Activated CD8-positive, alpha-beta T cell treated with anti-CD3 and anti-CD28 coated beads, Interleukin-2, amount 10 ng/mL, durations not matched to agents 7 days and 5 days (primary cell): ENCODE measurements around the gene OR6S1. TPM values are rescaled to one million over a fixed set of nuclear protein-coding genes. Genes with fewer than 3 reads are reported as not detected.
A peak's percentile ranks its signal among the peaks of the same experiment; 100 is the strongest.

Experiments
- ATAC-seq: fragments of 150-1000 bp; cut with Tn5 transposase; one replicate; pipeline ENCODE4 v1.10.0; 2021; ENCODE audit warnings: moderate library complexity
- CTCF ChIA-PET: fragments of 350-600 bp; sonication (Branson Sonifier 250); formaldehyde crosslinking; loops from one replicate; lab custom pipeline; 2021; ENCODE audit warnings: antibody characterized with exemption; lab: Charles Lee
- POLR2A ChIA-PET: fragments of 350-600 bp; sonication (Branson Sonifier 250); formaldehyde crosslinking; loops from one replicate; lab custom pipeline; 2021; ENCODE audit warnings: antibody characterized with exemption; lab: Charles Lee
- DNase-seq: peaks from one replicate; pipeline ENCODE4 v3.0.0-alpha.2; 2020
- H3K27ac Mint-ChIP-seq: one replicate; pipeline ENCODE4 v1.8.0; 2021; ENCODE audit warnings: mild to moderate bottlenecking, mixed read lengths
- H3K27me3 Mint-ChIP-seq: one replicate; pipeline ENCODE4 v1.8.0; 2021; ENCODE audit warnings: low read depth, mixed read lengths
- H3K36me3 Mint-ChIP-seq: one replicate; pipeline ENCODE4 v1.8.0; 2021; ENCODE audit warnings: low read depth, mixed read lengths
- H3K4me1 Mint-ChIP-seq: one replicate; pipeline ENCODE4 v1.8.0; 2021; ENCODE audit warnings: low read depth, mixed read lengths
- H3K4me3 Mint-ChIP-seq: one replicate; pipeline ENCODE4 v1.8.0; 2021; ENCODE audit warnings: mild to moderate bottlenecking, mixed read lengths
- H3K9me3 Mint-ChIP-seq: one replicate; pipeline ENCODE4 v1.8.0; 2022; ENCODE audit warnings: mixed read lengths; ENCODE audit not compliant: insufficient read depth
- total RNA-seq, 2 experiments: library from RNA; stranded (reverse); gene quantifications; one replicate each; pipeline ENCODE4 v1.2.3, GENCODE V29; 2021

The OR6S1 gene
- total RNA-seq, 2 experiments from 2014 or later, result not detected

DNA sequence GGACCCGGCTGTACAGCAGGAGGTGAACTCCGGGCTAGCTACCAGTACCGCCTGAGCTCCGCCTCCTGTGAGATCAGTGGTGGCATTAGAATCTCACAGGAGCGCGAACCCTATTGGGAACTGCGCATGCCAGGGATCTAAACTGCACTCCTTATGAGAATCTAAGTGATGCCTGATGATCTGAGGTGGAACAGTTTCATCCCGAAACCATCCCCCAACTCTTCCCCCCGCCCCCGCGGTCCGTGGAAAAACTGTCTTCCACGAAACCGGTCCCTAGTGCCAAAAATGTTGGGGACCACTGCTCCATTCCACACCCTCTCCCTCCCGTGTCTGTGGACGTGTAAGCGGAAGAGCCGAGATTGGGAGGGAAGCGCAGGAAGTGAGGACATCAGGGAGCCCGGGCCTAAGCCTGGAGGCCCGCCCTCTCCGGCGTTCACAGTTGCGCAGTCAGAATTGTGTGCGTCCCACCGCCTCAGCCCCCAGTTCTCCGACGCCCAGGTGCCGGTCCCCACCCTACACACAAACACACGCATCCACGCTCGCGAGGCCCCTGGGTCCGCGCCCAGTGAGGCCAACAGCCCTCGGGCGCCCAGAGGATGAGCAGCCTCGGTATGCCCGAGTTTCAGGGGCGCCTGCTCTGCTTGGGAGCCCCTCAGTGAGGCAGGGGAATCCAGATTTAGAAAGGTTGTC is 41.1 kb upstream of the OR6S1 start:
- H3K27ac Mint-ChIP-seq, result no peak overlapping the region
- no peaks in the 10 kb centered on the region for H3K36me3 Mint-ChIP-seq
- peaks cover 14% of the 10 kb centered on the region for H3K4me1 Mint-ChIP-seq
- DNase-seq (peak; percentile 83), ATAC-seq (peak; percentile 60)
- ChIA-PET POLR2A (interaction anchor here (0.6 to 3.6 kb wide), 4 partner anchors 12 to 213 kb away, joined by 3 to 21 read pairs (median 4); no protein-coding TSS in a partner anchor), CTCF (interaction anchor here (0.7 to 9.1 kb wide), 18 partner anchors 9 to 357 kb away, joined by 3 to 189 read pairs (median 6); partner anchors contain the start of gene PARP2)
- no peaks in the 10 kb centered on the region for H3K9me3 Mint-ChIP-seq
- H3K4me3 Mint-ChIP-seq, result no peak overlapping the region
- H3K27me3 Mint-ChIP-seq, result no peaks in the 10 kb centered on the region

DNA sequence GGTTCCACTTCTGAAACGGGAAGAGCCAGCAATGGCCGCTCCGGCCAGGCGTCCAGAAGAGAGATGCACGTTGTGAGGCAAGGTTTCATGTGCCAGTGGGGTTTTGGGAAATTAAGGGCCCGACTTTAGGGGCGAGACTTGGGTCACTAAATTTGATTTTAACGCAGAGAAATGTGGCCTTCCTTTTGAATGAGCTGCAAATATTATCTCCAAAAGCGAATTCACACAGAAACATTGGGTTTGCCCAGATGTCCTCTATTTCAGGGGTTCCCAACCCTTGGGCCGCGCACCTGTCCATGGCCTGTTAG is 40.6 kb upstream of the OR6S1 start:
- no peaks in the 10 kb centered on the region for H3K27me3 Mint-ChIP-seq

DNA sequence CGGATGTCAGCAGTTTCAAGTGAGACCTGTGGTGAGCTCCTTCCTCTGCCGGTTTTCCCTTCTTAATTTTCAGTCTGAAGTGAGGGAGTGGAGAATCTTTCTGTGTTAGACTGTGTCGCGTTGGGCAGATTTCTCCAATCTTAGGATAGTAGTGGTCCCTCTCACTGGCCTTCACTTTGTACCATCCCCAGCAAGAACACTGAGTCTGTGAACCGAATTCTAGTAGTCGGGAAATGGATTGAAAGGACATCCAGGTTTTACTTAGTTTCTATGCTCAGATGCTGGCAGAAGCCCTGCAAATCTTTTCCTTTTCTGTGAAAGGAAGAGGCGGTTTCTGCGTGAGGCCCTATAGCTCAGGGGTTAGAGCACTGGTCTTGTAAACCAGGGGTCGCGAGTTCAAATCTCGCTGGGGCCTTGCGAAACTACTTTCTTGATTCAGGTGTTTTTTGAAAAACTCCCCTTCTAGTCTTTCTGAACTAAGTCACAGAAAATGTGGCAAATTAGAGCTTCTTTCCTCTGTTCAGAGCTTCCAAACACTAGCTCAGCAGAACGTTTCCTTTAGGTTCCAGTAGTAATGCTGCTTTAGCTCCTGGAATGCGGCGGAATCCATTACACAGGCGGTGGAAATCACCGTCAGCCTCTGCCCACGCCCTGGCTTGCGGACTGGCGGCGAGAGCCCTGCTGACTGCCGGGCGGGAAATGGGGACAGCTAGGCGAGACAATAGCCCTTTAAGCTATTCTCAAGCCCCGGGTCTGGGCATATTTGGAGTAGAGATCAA is 40.0 kb upstream of the OR6S1 start:
- ATAC-seq (peak; percentile 21), DNase-seq (peak; percentile 92)
- Mint-ChIP-seq H3K4me1 (peaks cover 14% of the 10 kb centered on the region), H3K27me3 (peaks cover 3% of the 10 kb centered on the region), H3K9me3 (no peaks in the 10 kb centered on the region), H3K4me3 (no peak overlapping the region), H3K27ac (no peak overlapping the region), H3K36me3 (no peaks in the 10 kb centered on the region)
- CTCF ChIA-PET, result interaction anchor here (0.7 to 9.1 kb wide), 22 partner anchors 10 to 422 kb away, joined by 3 to 189 read pairs (median 6); partner anchors contain the start of genes CCNB1IP1 and TTC5
- POLR2A ChIA-PET, result interaction anchor here (1.0 to 3.6 kb wide), 8 partner anchors 13 to 338 kb away, joined by 3 to 21 read pairs (median 5); partner anchors contain the start of genes PARP2, PNP and TEP1

More for the DNA sequence above, 40.6 kb upstream of the OR6S1 start:
- ATAC-seq (no peak), DNase-seq (no peak)
- no peak overlapping the region for H3K27ac Mint-ChIP-seq
- ChIA-PET CTCF (interaction anchor here (0.8 to 9.1 kb wide), 17 partner anchors 9 to 376 kb away, joined by 3 to 189 read pairs (median 7); partner anchors contain the start of gene TTC5), POLR2A (interaction anchor here (0.6 to 3.6 kb wide), 6 partner anchors 11 to 339 kb away, joined by 3 to 21 read pairs (median 4); partner anchors contain the start of genes PARP2 and TEP1)
- H3K4me3 Mint-ChIP-seq, result no peak overlapping the region
- H3K4me1 Mint-ChIP-seq, result peaks cover 14% of the 10 kb centered on the region
- no peaks in the 10 kb centered on the region for H3K36me3 Mint-ChIP-seq
- no peaks in the 10 kb centered on the region for H3K9me3 Mint-ChIP-seq

DNA sequence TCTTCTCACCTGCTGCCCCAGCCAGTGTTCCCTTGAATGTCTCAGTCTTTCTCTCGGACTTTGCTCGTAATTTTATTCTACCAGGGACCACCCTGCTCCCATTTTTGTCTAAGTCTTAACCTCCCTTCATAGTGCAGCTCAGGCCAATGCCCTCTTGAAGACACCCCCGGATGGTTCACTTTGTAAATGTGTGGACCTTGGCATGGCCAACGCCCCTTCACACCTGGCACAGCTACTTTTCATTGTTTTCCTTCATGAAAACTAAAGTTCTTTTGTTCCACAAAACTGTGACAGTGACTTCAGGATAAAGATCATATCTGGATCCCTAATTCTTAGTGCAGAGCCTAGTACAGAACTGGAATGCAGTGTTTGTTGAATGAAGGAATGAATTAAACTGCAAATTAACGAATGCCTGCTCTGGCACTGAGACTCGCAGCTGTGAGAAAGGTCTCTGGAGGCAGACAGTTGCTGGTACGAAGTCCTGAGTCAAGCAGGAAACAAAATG is 39.4 kb upstream of the OR6S1 start:
- Mint-ChIP-seq H3K4me3 (no peak overlapping the region), H3K4me1 (peaks cover 12% of the 10 kb centered on the region), H3K27me3 (peaks cover 10% of the 10 kb centered on the region), H3K9me3 (no peaks in the 10 kb centered on the region), H3K27ac (no peak overlapping the region), H3K36me3 (no peaks in the 10 kb centered on the region)
- ChIA-PET CTCF (interaction anchor here (0.7 to 9.1 kb wide), 18 partner anchors 10 to 422 kb away, joined by 3 to 189 read pairs (median 6); partner anchors contain the start of genes CCNB1IP1 and TTC5), POLR2A (interaction anchor here (0.9 to 3.6 kb wide), 9 partner anchors 13 to 338 kb away, joined by 3 to 21 read pairs (median 5); partner anchors contain the start of genes PARP2, PNP and TEP1)
- DNase-seq, result no peak
- no peak for ATAC-seq

DNA sequence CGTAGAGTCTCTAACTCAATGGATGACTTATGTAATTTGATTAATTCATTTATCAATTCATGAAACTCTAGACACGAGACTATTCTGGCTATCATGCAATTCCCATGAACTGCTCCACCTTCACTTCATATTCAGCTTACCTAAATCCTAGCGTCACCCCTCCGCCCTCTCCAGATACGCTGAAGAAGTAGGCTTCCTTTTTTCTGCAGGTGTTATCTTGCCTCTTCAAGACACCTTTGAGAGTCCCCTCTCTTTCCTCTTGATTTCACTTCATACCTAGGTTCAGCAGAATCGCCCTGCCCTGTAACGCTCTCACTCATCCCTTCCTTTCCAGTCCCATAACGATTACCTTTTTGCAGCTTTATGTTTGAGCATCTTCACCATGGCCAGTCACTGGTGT is 38.9 kb upstream of the OR6S1 start:
- Mint-ChIP-seq H3K4me3 (no peak overlapping the region), H3K4me1 (peaks cover 14% of the 10 kb centered on the region), H3K27ac (no peak overlapping the region), H3K9me3 (no peaks in the 10 kb centered on the region), H3K27me3 (peaks cover 13% of the 10 kb centered on the region), H3K36me3 (no peaks in the 10 kb centered on the region)
- DNase-seq (no peak), ATAC-seq (no peak)
- POLR2A ChIA-PET, result interaction anchor here (0.9 to 3.6 kb wide), 7 partner anchors 12 to 337 kb away, joined by 3 to 21 read pairs (median 5); partner anchors contain the start of genes PARP2, PNP and TEP1
- CTCF ChIA-PET, result interaction anchor here (1.0 to 9.1 kb wide), 13 partner anchors 11 to 423 kb away, joined by 3 to 189 read pairs (median 11); no protein-coding TSS in a partner anchor

DNA sequence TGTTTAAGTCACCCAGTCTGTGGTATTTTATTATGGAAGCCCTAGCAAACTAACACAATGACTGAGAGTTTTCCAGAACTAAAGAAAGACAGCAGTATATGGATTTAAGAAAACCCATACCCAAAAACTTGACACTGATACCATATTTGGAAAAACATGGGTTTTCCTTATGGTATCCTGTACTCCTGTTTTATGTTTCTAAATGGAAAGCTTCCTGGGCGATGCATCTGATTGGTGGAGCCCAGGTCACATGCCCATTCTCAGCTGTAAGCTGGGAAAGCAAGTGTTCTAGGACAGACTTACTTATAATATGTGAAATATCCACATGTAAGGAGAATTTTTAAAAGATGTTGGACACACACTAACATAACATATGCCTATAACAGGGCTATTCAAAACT is 38.4 kb upstream of the OR6S1 start:
- Mint-ChIP-seq H3K4me3 (no peak overlapping the region), H3K9me3 (no peaks in the 10 kb centered on the region), H3K4me1 (peaks cover 10% of the 10 kb centered on the region), H3K27me3 (peaks cover 13% of the 10 kb centered on the region), H3K27ac (no peak overlapping the region), H3K36me3 (no peaks in the 10 kb centered on the region)
- CTCF ChIA-PET, result interaction anchor here (1.2 to 9.1 kb wide), 8 partner anchors 11 to 353 kb away, joined by 3 to 189 read pairs (median 16); no protein-coding TSS in a partner anchor
- no peak for DNase-seq
- no peak for ATAC-seq
- POLR2A ChIA-PET, result interaction anchor here (0.9 to 3.6 kb wide), 4 partner anchors 12 to 337 kb away, joined by 3 to 21 read pairs (median 8); partner anchors contain the start of genes PARP2 and PNP

DNA sequence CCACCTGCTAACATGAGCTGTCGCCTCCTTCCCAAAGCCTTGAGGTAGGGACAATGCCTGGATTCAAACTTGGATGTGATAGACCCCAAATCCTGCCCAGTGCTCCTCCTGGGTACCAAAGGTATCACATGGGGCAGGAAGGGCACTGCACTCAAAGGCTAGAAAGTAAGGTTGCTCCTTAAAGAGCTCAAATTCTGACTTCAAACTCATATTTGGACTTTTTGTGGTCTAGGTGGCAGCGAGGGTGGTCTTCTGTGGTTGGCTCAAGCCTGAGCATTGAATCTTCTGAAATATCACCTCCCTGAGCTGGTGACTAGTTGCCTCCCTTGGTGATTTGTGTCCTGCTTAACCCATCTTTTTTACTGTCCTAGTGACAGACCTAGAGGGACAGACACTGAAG is 34.6 kb upstream of the OR6S1 start:
- POLR2A ChIA-PET, result no interaction called here
- ATAC-seq, result no peak
- no peaks in the 10 kb centered on the region for H3K36me3 Mint-ChIP-seq
- CTCF ChIA-PET, result interaction anchor here (1.0 to 1.9 kb wide), 6 partner anchors 8 to 183 kb away, joined by 3 to 9 read pairs (median 6); no protein-coding TSS in a partner anchor
- DNase-seq, result no peak
- no peak overlapping the region for H3K27ac Mint-ChIP-seq
- H3K9me3 Mint-ChIP-seq, result no peaks in the 10 kb centered on the region
- H3K27me3 Mint-ChIP-seq, result peaks cover 15% of the 10 kb centered on the region
- no peak overlapping the region for H3K4me3 Mint-ChIP-seq
- peaks cover 9% of the 10 kb centered on the region for H3K4me1 Mint-ChIP-seq

DNA sequence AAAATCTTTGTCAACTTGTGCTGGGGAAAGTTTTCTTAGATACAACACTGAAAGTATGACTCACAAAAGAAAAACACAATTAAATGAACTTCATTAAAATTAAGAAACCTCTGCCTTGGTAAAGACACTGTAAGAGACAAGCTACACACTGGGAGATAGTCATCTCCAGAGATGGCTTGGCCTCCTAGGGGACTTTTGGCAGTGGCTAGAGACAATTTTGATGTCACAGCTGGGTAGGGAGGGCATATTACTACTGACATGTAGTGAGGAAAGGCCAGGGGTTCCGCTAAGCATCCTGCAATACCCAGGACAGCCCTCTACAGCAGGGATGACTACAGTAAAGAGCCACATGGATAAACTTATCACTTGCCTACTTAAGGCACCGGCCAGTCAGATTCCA is 34.2 kb upstream of the OR6S1 start:
- H3K4me1 Mint-ChIP-seq, result peaks cover 9% of the 10 kb centered on the region
- ATAC-seq, result no peak
- H3K27ac Mint-ChIP-seq, result no peak overlapping the region
- H3K36me3 Mint-ChIP-seq, result no peaks in the 10 kb centered on the region
- H3K27me3 Mint-ChIP-seq, result peaks cover 15% of the 10 kb centered on the region
- POLR2A ChIA-PET, result interaction anchor here (0.6 kb wide), 1 partner anchor 11 kb away, joined by 4 read pairs; no protein-coding TSS in a partner anchor
- no peak overlapping the region for H3K4me3 Mint-ChIP-seq
- no peak for DNase-seq
- CTCF ChIA-PET, result interaction anchor here (1.0 to 1.9 kb wide), 5 partner anchors 8 to 183 kb away, joined by 3 to 9 read pairs (median 6); no protein-coding TSS in a partner anchor
- H3K9me3 Mint-ChIP-seq, result no peaks in the 10 kb centered on the region

DNA sequence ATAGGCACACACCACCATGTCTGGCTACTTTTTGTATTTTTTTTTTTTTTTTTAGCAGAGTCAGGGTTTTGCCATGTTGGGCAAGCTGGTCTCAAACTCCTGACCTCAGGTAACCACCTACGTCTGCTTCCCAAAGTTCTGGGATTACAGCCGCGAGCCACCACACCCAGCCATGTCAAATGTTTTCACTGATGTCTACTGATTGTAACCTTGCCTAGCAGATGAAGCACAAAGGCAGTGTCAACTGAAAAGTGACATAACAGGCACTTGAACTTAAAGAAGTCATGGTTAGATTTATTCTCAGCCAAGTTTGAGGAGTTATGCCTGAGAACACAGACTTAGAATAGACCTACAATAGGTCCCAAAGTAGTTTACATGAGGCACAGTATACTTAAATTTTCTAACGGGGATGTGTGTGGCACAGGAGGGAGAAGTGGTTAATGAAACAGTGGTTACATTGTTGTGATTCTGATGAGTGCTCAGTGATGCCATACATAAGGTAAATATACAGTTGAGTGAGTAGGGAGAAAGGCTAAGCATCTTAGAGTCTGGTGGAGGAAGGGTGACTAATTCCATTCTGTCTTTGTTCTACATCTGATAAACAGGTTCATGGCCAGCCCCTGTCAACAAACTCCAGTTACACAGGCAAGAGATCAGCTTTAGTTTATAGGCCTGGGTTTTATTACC is 30.2 kb upstream of the OR6S1 start:
- Mint-ChIP-seq H3K27me3 (peaks cover 14% of the 10 kb centered on the region), H3K27ac (peak overlapping the region; percentile 7), H3K36me3 (peaks cover 6% of the 10 kb centered on the region), H3K9me3 (no peaks in the 10 kb centered on the region), H3K4me1 (peaks cover 30% of the 10 kb centered on the region), H3K4me3 (no peak overlapping the region)
- CTCF ChIA-PET, result interaction anchor here (0.8 kb wide), 1 partner anchor 299 kb away, joined by 3 read pairs; no protein-coding TSS in a partner anchor
- ATAC-seq, result no peak
- DNase-seq, result no peak
- POLR2A ChIA-PET, result no interaction called here

DNA sequence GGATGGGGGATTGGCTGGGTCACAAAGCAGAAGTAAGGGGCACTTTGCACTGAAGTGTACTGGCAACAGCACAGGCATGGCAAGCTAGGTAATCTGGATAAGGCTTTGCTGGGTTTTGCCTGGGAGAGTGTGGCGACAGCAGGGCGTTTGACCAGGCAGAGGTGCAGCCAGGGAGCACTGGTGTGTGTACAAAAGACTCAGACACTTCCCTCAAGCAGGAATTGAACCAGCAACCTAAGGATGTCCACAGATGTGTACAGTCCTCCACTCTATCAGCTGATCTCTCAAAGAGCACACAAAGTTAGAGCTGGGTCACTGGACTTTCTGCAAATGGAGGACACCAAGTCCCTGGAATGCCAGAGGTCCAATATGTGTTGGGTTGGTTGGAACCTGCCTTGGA is 27.5 kb upstream of the OR6S1 start:
- H3K27ac Mint-ChIP-seq, result no peak overlapping the region
- CTCF ChIA-PET, result interaction anchor here (0.8 to 4.8 kb wide), 5 partner anchors 13 to 189 kb away, joined by 3 to 70 read pairs (median 4); partner anchors contain the start of gene RNASE4
- peaks cover 9% of the 10 kb centered on the region for H3K27me3 Mint-ChIP-seq
- ATAC-seq (no peak), DNase-seq (no peak)
- peaks cover 32% of the 10 kb centered on the region for H3K4me1 Mint-ChIP-seq
- POLR2A ChIA-PET, result interaction anchor here (0.6 to 3.5 kb wide), 3 partner anchors 12 to 38 kb away, joined by 3 to 21 read pairs (median 14); partner anchors contain the start of gene RNASE4
- no peaks in the 10 kb centered on the region for H3K9me3 Mint-ChIP-seq
- no peak overlapping the region for H3K4me3 Mint-ChIP-seq
- peaks cover 6% of the 10 kb centered on the region for H3K36me3 Mint-ChIP-seq
